ENCODE data around the gene ALDH3B2.

Gene ALDH3B2

GRCh38 chr11:67700548-67701262 lies 26.3 kb upstream of the ALDH3B2 start:
- DNase-seq (ENCODE audit: insufficient read length, low spot score) (no peak), FAIRE-seq (no peak)
- no peak for TF ChIP-seq CTCF (IDR thresholded peaks at IDR 0.05; ENCODE audit: insufficient read depth, missing control alignments)

- TF ChIP-seq CTCF (IDR thresholded peaks at IDR 0.05; ENCODE audit: insufficient read depth, missing control alignments) = no peak
- no peak for DNase-seq (ENCODE audit: insufficient read length, low spot score)
- FAIRE-seq = no peak
These were observed 25.7 kb upstream of the ALDH3B2 start for GRCh38 chr11:67700141-67700540.

GRCh38 chr11:67699521-67699920 lies 25.1 kb upstream of the ALDH3B2 start:
- DNase-seq (ENCODE audit: insufficient read length, low spot score) (no peak), FAIRE-seq (no peak)
- TF ChIP-seq CTCF (IDR thresholded peaks at IDR 0.05; ENCODE audit: insufficient read depth, missing control alignments) = no peak

GRCh38 chr11:67698247-67698646 lies 23.8 kb upstream of the ALDH3B2 start:
- FAIRE-seq = no peak
- DNase-seq (ENCODE audit: insufficient read length, low spot score) = no peak
- TF ChIP-seq CTCF (IDR thresholded peaks at IDR 0.05; ENCODE audit: insufficient read depth, missing control alignments) = no peak

- FAIRE-seq (no peak), DNase-seq (ENCODE audit: insufficient read length, low spot score) (no peak)
- no peak for TF ChIP-seq CTCF (IDR thresholded peaks at IDR 0.05; ENCODE audit: insufficient read depth, missing control alignments)
These were observed 23.4 kb upstream of the ALDH3B2 start for GRCh38 chr11:67697846-67698245.

GRCh38 chr11:67696998-67697397 lies 22.6 kb upstream of the ALDH3B2 start:
- DNase-seq (ENCODE audit: insufficient read length, low spot score) (no peak), FAIRE-seq (no peak)
- TF ChIP-seq CTCF (IDR thresholded peaks at IDR 0.05; ENCODE audit: insufficient read depth, missing control alignments) = no peak

GRCh38 chr11:67695606-67696005 lies 21.2 kb upstream of the ALDH3B2 start:
- no peak for TF ChIP-seq CTCF (IDR thresholded peaks at IDR 0.05; ENCODE audit: insufficient read depth, missing control alignments)
- no peak for DNase-seq (ENCODE audit: insufficient read length, low spot score)
- no peak for FAIRE-seq
